Neural cell (in vitro differentiated cells): ENCODE measurements around the gene ARHGEF4. TPM values are rescaled to one million over a fixed set of nuclear protein-coding genes. Genes with fewer than 3 reads are reported as not detected.

Experiments
- H2AFZ ChIP-seq: fragments of 200-600, 300-800 bp; sonication (generic), shearing (Covaris generic); 2 replicates; pipeline ENCODE4 v1.6.0; 2014; ENCODE audit warnings: low read depth, mild to moderate bottlenecking, antibody characterized with exemption, low read length, moderate library complexity
- H3F3A ChIP-seq: fragments of 200-600 bp; shearing (Covaris generic); 2 replicates; pipeline ENCODE4 v1.6.1; 2016; ENCODE audit warnings: mild to moderate bottlenecking, moderate library complexity, mixed read lengths, antibody characterized with exemption, low read length; ENCODE audit not compliant: insufficient read depth, poor library complexity, severe bottlenecking
- H3K27ac ChIP-seq: fragments of 200-600, 300-800 bp; sonication (generic), shearing (Covaris generic); 2 replicates; pipeline ENCODE4 v1.5.1; 2014; ENCODE audit warnings: mild to moderate bottlenecking, low read length, moderate library complexity
- H3K27me3 ChIP-seq: fragments of 300-800, 200-600 bp; sonication (generic), shearing (Covaris generic); 2 replicates; pipeline ENCODE4 v1.6.0; 2014; ENCODE audit warnings: mild to moderate bottlenecking, low read depth, low read length, moderate library complexity; ENCODE audit not compliant: insufficient read depth
- H3K36me3 ChIP-seq: fragments of 300-800, 200-600 bp; sonication (generic), shearing (Covaris generic); 2 replicates; pipeline ENCODE4 v1.5.1; 2014; ENCODE audit warnings: mild to moderate bottlenecking, antibody characterized with exemption, low read length, moderate library complexity; ENCODE audit not compliant: insufficient read depth
- H3K4me2 ChIP-seq: fragments of 300-800, 200-600 bp; sonication (generic), shearing (Covaris generic); 2 replicates; pipeline ENCODE4 v1.6.0; 2014; ENCODE audit warnings: mild to moderate bottlenecking, low read length
- H3K4me3 ChIP-seq: fragments of 300-800, 200-600 bp; sonication (generic), shearing (Covaris generic); 2 replicates; pipeline ENCODE4 v1.5.1; 2014; ENCODE audit warnings: mild to moderate bottlenecking, low read length, moderate library complexity
- H3K79me2 ChIP-seq: fragments of 200-600 bp; shearing (Covaris generic); replicated peaks from 2 replicates; pipeline ENCODE4 v1.6.0; 2014; ENCODE audit warnings: mild to moderate bottlenecking, low read length, moderate library complexity; ENCODE audit not compliant: insufficient read depth
- H3K9ac ChIP-seq: fragments of 300-800, 200-600 bp; sonication (generic), shearing (Covaris generic); 2 replicates; pipeline ENCODE4 v1.6.1; 2016; ENCODE audit warnings: mild to moderate bottlenecking, low read length, mixed read lengths
- H3K9me2 ChIP-seq: fragments of 200-600 bp; shearing (Covaris generic); 2 replicates; pipeline ENCODE4 v1.6.1; 2016; ENCODE audit warnings: mild to moderate bottlenecking, low read length, mixed read lengths; ENCODE audit not compliant: insufficient read depth
- H3K9me3 ChIP-seq: fragments of 200-600, 300-800 bp; sonication (generic), shearing (Covaris generic); 2 replicates; pipeline ENCODE4 v1.6.1; 2016; ENCODE audit warnings: mild to moderate bottlenecking, mixed run types, low read length, moderate library complexity, mixed read lengths
- H4K20me1 ChIP-seq: fragments of 200-600 bp; shearing (Covaris generic); 2 replicates; pipeline ENCODE4 v1.6.1; 2016; ENCODE audit warnings: mild to moderate bottlenecking, mixed run types; ENCODE audit not compliant: insufficient read depth
- EP300 ChIP-seq: fragments of 450-650 bp; conservative IDR thresholded peaks from 2 replicates; pipeline ENCODE4 v1.6.1; 2014; ENCODE audit warnings: antibody characterized with exemption, mild to moderate bottlenecking, moderate library complexity; ENCODE audit not compliant: poor library complexity, severe bottlenecking
- EZH2 ChIP-seq: fragments of 200-600, 300-800 bp; shearing (Covaris generic), sonication (generic); IDR thresholded peaks from 2 replicates; pipeline ENCODE4 v1.6.1; 2014; ENCODE audit warnings: antibody characterized with exemption, low read length, borderline replicate concordance, mild to moderate bottlenecking; ENCODE audit not compliant: insufficient read depth, poor library complexity, severe bottlenecking
- MXI1 ChIP-seq: fragments of 450-650 bp; conservative IDR thresholded peaks from 2 replicates; pipeline ENCODE4 v1.6.1; 2014; ENCODE audit warnings: antibody characterized with exemption, mild to moderate bottlenecking; ENCODE audit not compliant: poor library complexity, severe bottlenecking
- POLR2AphosphoS5 ChIP-seq: IDR thresholded peaks from 2 replicates; pipeline ENCODE4 v1.6.1; 2012
- RAD21 ChIP-seq: fragments of 450-650 bp; conservative IDR thresholded peaks from 2 replicates; pipeline ENCODE4 v1.6.1; 2014; ENCODE audit warnings: antibody characterized with exemption, mild to moderate bottlenecking, moderate library complexity
- SMC3 ChIP-seq: fragments of 450-650 bp; conservative IDR thresholded peaks from 2 replicates; pipeline ENCODE4 v1.6.1; 2014; ENCODE audit warnings: antibody characterized with exemption, mild to moderate bottlenecking, moderate library complexity; ENCODE audit not compliant: poor library complexity
- TAF1 ChIP-seq: IDR thresholded peaks from 2 replicates; pipeline ENCODE4 v1.6.1; 2012; ENCODE audit warnings: low read depth
- polyA plus RNA-seq: library from polyadenylated mRNA; depleted of rRNA; stranded (reverse); fragments of >200 nt; gene quantifications from 2 replicates; pipeline ENCODE4 v1.2.3, GENCODE V29; 2014
- TF ChIP-seq, protein P1 (sequence below): fragments of 450-650 bp; IDR thresholded peaks from 2 replicates; pipeline ENCODE4 v1.5.1; 2014; ENCODE audit warnings: antibody characterized with exemption, mild to moderate bottlenecking, moderate library complexity; ENCODE audit not compliant: poor library complexity, severe bottlenecking
- TF ChIP-seq, protein P2 (sequence below): IDR thresholded peaks from 2 replicates; pipeline ENCODE4 v1.6.1; 2012; ENCODE audit warnings: borderline replicate concordance

ARHGEF4 gene
- polyA plus RNA-seq, 1 donor from 2014 or later = 45.9 TPM

DNA sequence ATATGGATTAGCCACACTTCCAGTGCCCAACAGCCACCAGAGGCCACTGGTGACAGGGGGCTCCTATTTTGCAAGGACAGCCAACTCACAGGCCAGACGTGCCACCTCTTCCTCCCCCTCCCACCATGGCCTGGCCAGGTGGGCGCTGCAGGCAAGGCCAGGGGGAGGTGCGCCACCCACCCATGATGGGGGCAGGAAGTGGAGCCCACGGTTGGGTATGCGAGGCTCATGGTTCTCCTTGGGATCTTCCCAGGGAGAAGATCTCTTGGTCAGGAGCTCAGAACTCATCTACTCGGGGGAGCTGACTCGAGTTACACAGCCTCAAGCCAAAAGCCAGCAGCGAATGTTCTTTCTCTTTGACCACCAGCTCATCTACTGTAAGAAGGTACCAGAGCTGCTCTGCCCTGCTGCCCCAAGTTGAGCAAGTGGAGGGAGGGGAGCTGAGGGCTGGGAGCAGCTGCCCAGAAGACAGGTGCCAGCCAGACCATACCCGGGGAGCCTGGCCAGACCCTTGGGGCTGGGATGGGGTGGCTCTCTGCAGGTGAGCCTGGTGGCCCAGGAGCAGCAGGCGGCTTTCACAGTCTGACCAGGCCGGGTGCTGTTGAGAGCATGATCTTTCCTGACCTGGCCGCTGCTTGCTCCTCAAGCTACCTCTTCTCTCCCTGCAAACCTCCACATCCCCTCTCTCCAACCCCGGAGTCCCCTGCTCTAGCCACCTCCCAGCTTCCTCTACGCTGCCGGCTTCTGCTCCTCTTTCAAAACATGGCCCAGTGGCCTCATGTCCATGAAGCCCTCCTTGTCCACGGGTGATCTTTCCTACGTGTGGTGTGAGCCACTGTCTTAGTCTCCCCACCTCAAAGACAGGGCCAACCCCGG, 206.7 kb downstream of the ARHGEF4 start:
- no peaks in the 10 kb centered on the region for H4K20me1 ChIP-seq
- no peak overlapping the region for H3K4me2 ChIP-seq
- no peak overlapping the region for H3K4me3 ChIP-seq
- no peaks in the 10 kb centered on the region for H3K27me3 ChIP-seq
- TF ChIP-seq EP300 (no peak), SMC3 (no peak), RAD21 (no peak), TAF1 (no peak), POLR2AphosphoS5 (no peak), EZH2 (no peak), MXI1 (no peak)
- TF ChIP-seq, protein P1, sequence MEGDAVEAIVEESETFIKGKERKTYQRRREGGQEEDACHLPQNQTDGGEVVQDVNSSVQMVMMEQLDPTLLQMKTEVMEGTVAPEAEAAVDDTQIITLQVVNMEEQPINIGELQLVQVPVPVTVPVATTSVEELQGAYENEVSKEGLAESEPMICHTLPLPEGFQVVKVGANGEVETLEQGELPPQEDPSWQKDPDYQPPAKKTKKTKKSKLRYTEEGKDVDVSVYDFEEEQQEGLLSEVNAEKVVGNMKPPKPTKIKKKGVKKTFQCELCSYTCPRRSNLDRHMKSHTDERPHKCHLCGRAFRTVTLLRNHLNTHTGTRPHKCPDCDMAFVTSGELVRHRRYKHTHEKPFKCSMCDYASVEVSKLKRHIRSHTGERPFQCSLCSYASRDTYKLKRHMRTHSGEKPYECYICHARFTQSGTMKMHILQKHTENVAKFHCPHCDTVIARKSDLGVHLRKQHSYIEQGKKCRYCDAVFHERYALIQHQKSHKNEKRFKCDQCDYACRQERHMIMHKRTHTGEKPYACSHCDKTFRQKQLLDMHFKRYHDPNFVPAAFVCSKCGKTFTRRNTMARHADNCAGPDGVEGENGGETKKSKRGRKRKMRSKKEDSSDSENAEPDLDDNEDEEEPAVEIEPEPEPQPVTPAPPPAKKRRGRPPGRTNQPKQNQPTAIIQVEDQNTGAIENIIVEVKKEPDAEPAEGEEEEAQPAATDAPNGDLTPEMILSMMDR = no peak
- TF ChIP-seq, protein P2, sequence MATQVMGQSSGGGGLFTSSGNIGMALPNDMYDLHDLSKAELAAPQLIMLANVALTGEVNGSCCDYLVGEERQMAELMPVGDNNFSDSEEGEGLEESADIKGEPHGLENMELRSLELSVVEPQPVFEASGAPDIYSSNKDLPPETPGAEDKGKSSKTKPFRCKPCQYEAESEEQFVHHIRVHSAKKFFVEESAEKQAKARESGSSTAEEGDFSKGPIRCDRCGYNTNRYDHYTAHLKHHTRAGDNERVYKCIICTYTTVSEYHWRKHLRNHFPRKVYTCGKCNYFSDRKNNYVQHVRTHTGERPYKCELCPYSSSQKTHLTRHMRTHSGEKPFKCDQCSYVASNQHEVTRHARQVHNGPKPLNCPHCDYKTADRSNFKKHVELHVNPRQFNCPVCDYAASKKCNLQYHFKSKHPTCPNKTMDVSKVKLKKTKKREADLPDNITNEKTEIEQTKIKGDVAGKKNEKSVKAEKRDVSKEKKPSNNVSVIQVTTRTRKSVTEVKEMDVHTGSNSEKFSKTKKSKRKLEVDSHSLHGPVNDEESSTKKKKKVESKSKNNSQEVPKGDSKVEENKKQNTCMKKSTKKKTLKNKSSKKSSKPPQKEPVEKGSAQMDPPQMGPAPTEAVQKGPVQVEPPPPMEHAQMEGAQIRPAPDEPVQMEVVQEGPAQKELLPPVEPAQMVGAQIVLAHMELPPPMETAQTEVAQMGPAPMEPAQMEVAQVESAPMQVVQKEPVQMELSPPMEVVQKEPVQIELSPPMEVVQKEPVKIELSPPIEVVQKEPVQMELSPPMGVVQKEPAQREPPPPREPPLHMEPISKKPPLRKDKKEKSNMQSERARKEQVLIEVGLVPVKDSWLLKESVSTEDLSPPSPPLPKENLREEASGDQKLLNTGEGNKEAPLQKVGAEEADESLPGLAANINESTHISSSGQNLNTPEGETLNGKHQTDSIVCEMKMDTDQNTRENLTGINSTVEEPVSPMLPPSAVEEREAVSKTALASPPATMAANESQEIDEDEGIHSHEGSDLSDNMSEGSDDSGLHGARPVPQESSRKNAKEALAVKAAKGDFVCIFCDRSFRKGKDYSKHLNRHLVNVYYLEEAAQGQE = no peak
- H3K9me2 ChIP-seq = no peaks in the 10 kb centered on the region
- no peak overlapping the region for H3K27ac ChIP-seq
- H2AFZ ChIP-seq = no peak overlapping the region
- no peaks in the 10 kb centered on the region for H3K9me3 ChIP-seq
- no peaks in the 10 kb centered on the region for H3F3A ChIP-seq
- no peaks in the 10 kb centered on the region for H3K36me3 ChIP-seq
- H3K79me2 ChIP-seq = no peaks in the 10 kb centered on the region
- no peak overlapping the region for H3K9ac ChIP-seq

DNA sequence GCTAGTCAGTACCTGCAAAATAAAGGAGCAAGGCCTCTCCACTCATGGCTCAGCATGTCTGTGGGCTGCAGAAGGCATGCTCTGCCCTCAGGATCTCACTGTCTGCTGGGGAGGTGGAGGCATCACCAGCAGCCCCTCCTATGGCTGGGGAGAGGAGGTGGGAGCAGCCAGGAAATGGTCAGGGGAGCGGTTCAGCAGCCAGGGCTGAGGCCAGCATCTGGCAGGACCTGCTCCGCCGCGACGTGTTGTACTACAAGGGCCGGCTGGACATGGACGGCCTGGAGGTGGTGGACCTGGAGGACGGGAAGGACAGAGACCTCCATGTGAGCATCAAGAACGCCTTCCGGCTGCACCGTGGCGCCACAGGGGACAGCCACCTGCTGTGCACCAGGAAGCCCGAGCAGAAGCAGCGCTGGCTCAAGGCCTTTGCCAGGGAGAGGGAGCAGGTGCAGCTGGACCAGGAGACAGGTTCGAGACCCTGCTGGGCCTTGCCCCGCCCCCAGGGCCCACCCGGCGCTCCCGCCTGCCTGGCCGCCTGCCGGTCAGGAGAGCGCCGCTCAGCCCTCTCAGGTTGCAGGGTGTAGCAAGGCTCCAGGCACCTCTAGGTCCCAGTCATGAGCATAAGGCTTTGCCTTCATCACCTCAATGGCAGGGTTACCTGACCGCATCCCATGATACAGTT, 207.5 kb downstream of the ARHGEF4 start:
- H3K36me3 ChIP-seq = peaks cover 2% of the 10 kb centered on the region
- H3K27me3 ChIP-seq = no peaks in the 10 kb centered on the region
- H3F3A ChIP-seq = no peaks in the 10 kb centered on the region
- no peaks in the 10 kb centered on the region for H3K9me3 ChIP-seq
- no peak overlapping the region for H3K4me2 ChIP-seq
- H3K9ac ChIP-seq = no peak overlapping the region
- no peak overlapping the region for H3K27ac ChIP-seq
- H3K9me2 ChIP-seq = no peaks in the 10 kb centered on the region
- no peaks in the 10 kb centered on the region for H4K20me1 ChIP-seq
- no peaks in the 10 kb centered on the region for H3K79me2 ChIP-seq
- no peak overlapping the region for H2AFZ ChIP-seq
- H3K4me3 ChIP-seq = no peak overlapping the region
- TF ChIP-seq SMC3 (no peak), POLR2AphosphoS5 (no peak), EP300 (no peak), RAD21 (no peak), EZH2 (no peak), MXI1 (no peak), TAF1 (no peak)
- TF ChIP-seq, protein P1 = no peak
- TF ChIP-seq, protein P2 = no peak
